ENCODE data around the gene DMRT2.

- TF ChIP-seq, protein P1, sequence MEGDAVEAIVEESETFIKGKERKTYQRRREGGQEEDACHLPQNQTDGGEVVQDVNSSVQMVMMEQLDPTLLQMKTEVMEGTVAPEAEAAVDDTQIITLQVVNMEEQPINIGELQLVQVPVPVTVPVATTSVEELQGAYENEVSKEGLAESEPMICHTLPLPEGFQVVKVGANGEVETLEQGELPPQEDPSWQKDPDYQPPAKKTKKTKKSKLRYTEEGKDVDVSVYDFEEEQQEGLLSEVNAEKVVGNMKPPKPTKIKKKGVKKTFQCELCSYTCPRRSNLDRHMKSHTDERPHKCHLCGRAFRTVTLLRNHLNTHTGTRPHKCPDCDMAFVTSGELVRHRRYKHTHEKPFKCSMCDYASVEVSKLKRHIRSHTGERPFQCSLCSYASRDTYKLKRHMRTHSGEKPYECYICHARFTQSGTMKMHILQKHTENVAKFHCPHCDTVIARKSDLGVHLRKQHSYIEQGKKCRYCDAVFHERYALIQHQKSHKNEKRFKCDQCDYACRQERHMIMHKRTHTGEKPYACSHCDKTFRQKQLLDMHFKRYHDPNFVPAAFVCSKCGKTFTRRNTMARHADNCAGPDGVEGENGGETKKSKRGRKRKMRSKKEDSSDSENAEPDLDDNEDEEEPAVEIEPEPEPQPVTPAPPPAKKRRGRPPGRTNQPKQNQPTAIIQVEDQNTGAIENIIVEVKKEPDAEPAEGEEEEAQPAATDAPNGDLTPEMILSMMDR (conservative IDR thresholded peaks at IDR 0.05 in 1 of 2, IDR thresholded peaks at IDR 0.05 in 1 of 2; ENCODE audit: extremely low read depth in 1 of 2, insufficient read depth in 1 of 2, low read depth in 1 of 2, low read length in 2 of 2): no peak
- TF ChIP-seq EZH2 (IDR thresholded peaks at IDR 0.05; ENCODE audit: borderline replicate concordance, low read length): no peak
Observed at GRCh38 chr9:1065130-1065529, 15.0 kb downstream of the DMRT2 start.
